CD4-positive, alpha-beta T cell treated with Interleukin-15 for 1 hour (primary cell): ENCODE data around the gene BANP.
"Not testable (repeated sequence)": the region's sequence is repeated elsewhere in the genome, so short reads cannot be mapped to it uniquely, and the experiment has no call there.

Experiments
- DNase-seq: peaks from one replicate; pipeline ENCODE4 v3.0.0-alpha.2; 2020

The BANP gene

GRCh38 chr16:88016386-88016785, 65.2 kb downstream of the BANP start:
- DNase-seq = not testable (repeated sequence)

- no peak for DNase-seq
Measured at GRCh38 chr16:88016964-88017363, 65.7 kb downstream of the BANP start.

- DNase-seq = peak; percentile 11
Measured at GRCh38 chr16:88017587-88018101, 66.4 kb downstream of the BANP start.

- peak; percentile 8 for DNase-seq
Measured at GRCh38 chr16:88018382-88018781, 67.1 kb downstream of the BANP start.

GRCh38 chr16:88019041-88019820, 68.0 kb downstream of the BANP start:
- DNase-seq = not testable (repeated sequence)

GRCh38 chr16:88019821-88020515, 68.7 kb downstream of the BANP start:
- DNase-seq = peak; percentile 11

GRCh38 chr16:88020516-88020885, 69.3 kb downstream of the BANP start:
- DNase-seq = peak; percentile 7

GRCh38 chr16:88021041-88021970, 70.1 kb downstream of the BANP start:
- peak; percentile 13 for DNase-seq

- peak; percentile 1 for DNase-seq
Measured at GRCh38 chr16:88022076-88023042, 71.1 kb downstream of the BANP start.

- peak; percentile 7 for DNase-seq
Measured at GRCh38 chr16:88023366-88023765, 72.1 kb downstream of the BANP start.

- peak; percentile 10 for DNase-seq
Measured at GRCh38 chr16:88023786-88024185, 72.6 kb downstream of the BANP start.

- DNase-seq = peak; percentile 16
Measured at GRCh38 chr16:88024491-88025085, 73.4 kb downstream of the BANP start.

- peak; percentile 78 for DNase-seq
Measured at GRCh38 chr16:88025086-88025492, 73.9 kb downstream of the BANP start.

GRCh38 chr16:88025828-88026555, 74.8 kb downstream of the BANP start:
- DNase-seq = peak; percentile 13

- peak; percentile 6 for DNase-seq
Measured at GRCh38 chr16:88026964-88027938, 76.0 kb downstream of the BANP start.

- not testable (repeated sequence) for DNase-seq
Measured at GRCh38 chr16:88028177-88028930, 77.1 kb downstream of the BANP start.

- DNase-seq = no peak
Measured at GRCh38 chr16:88030498-88030897, 79.3 kb downstream of the BANP start.

GRCh38 chr16:88030961-88031360, 79.7 kb downstream of the BANP start:
- not testable (repeated sequence) for DNase-seq
